NCI-H1105 treated with DMSO at 0.1 percent for 48 hours (cell line): Measurements from ENCODE around the gene SUFU.

Experiments used
- DNase-seq: peaks from one replicate; lab custom pipeline; 2025; lab: John Stamatoyannopoulos, UW

SUFU gene

GRCh38 chr10:102597131-102597991 lies 93.6 kb downstream of the SUFU start:
- no peak for DNase-seq

- no peak for DNase-seq
Observed at GRCh38 chr10:102598243-102598642, 94.5 kb downstream of the SUFU start.

GRCh38 chr10:102599565-102600327 lies 96.0 kb downstream of the SUFU start:
- DNase-seq, result no peak

GRCh38 chr10:102600816-102601215 lies 97.0 kb downstream of the SUFU start:
- DNase-seq, result no peak

- DNase-seq, result no peak
Observed at GRCh38 chr10:102601639-102602038, 97.9 kb downstream of the SUFU start.

- no peak for DNase-seq
Observed at GRCh38 chr10:102602272-102603045, 98.7 kb downstream of the SUFU start.

- DNase-seq, result no peak
Observed at GRCh38 chr10:102603946-102604345, 100.2 kb downstream of the SUFU start.

- no peak for DNase-seq
Observed at GRCh38 chr10:102604439-102604841, 100.7 kb downstream of the SUFU start.

GRCh38 chr10:102605712-102606111 lies 101.9 kb downstream of the SUFU start:
- no peak for DNase-seq

- DNase-seq, result no peak
Observed at GRCh38 chr10:102608487-102608886, 104.7 kb downstream of the SUFU start.

- DNase-seq, result no peak
Observed at GRCh38 chr10:102610441-102610887, 106.7 kb downstream of the SUFU start.

GRCh38 chr10:102611514-102612087 lies 107.8 kb downstream of the SUFU start:
- DNase-seq, result no peak

GRCh38 chr10:102612964-102613275 lies 109.1 kb downstream of the SUFU start:
- no peak for DNase-seq

- DNase-seq, result no peak
Observed at GRCh38 chr10:102613286-102613685, 109.5 kb downstream of the SUFU start.

GRCh38 chr10:102613785-102614184 lies 110.0 kb downstream of the SUFU start:
- DNase-seq, result no peak

GRCh38 chr10:102614888-102615287 lies 111.1 kb downstream of the SUFU start:
- no peak for DNase-seq

GRCh38 chr10:102615361-102615760 lies 111.6 kb downstream of the SUFU start:
- DNase-seq, result no peak

- DNase-seq, result no peak
Observed at GRCh38 chr10:102616066-102616770, 112.4 kb downstream of the SUFU start.

GRCh38 chr10:102617041-102617440 lies 113.3 kb downstream of the SUFU start:
- no peak for DNase-seq

- no peak for DNase-seq
Observed at GRCh38 chr10:102617816-102618215, 114.0 kb downstream of the SUFU start.

GRCh38 chr10:102619281-102619981 lies 115.7 kb downstream of the SUFU start:
- no peak for DNase-seq
